HEK293 (cell line): ENCODE results near the gene FKRP.

Experiments
- ZNF548 ChIP-seq: fragments of 450-650 bp; formaldehyde crosslinking; IDR thresholded peaks from 2 replicates; pipeline ENCODE4 v1.5.1; 2016; ENCODE audit warnings: missing biosample characterization, missing genetic modification characterization
- ZNF707 ChIP-seq: fragments of 450-650 bp; formaldehyde crosslinking; IDR thresholded peaks from 2 replicates; pipeline ENCODE4 v1.5.1; 2016; ENCODE audit warnings: missing biosample characterization, missing genetic modification characterization
- TF ChIP-seq, protein P1 (sequence below): fragments of 450-650 bp; formaldehyde crosslinking; IDR thresholded peaks from 2 replicates; pipeline ENCODE4 v1.5.1; 2016; ENCODE audit warnings: missing biosample characterization, missing genetic modification characterization
- TF ChIP-seq, protein P2 (sequence below): fragments of 450-650 bp; formaldehyde crosslinking; IDR thresholded peaks from 2 replicates; pipeline ENCODE4 v1.5.1; 2016; ENCODE audit warnings: missing biosample characterization, missing genetic modification characterization
- TF ChIP-seq, protein P3 (sequence below): fragments of 450-650 bp; formaldehyde crosslinking; IDR thresholded peaks from 2 replicates; pipeline ENCODE4 v1.5.1; 2016; ENCODE audit warnings: missing biosample characterization, missing genetic modification characterization
- TF ChIP-seq, protein P4 (sequence below): fragments of 450-650 bp; formaldehyde crosslinking; IDR thresholded peaks from 2 replicates; pipeline ENCODE4 v1.5.1; 2016; ENCODE audit warnings: missing biosample characterization, missing genetic modification characterization

DNA sequence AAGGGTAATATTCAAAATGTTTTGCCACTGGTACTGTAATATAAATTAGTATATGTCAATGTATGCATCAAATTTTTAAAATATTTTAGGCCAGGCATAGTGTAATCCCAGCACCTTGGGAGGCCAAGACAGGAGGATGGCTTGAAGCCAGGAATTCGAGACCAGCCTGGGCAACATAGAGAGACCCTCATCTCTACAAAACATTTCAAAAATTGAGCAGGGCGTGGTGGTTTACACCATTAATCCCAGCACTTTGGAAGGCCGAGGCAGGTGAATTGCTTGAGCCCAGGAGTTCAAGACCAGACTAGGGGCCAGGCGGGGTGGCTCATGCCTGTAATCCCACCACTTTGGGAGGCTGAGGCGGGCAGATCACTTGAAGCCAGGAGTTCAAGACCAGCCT, 14.5 kb downstream of the FKRP start:
- TF ChIP-seq ZNF548 (tag by site-specific recombination), result no peak
- TF ChIP-seq, protein P1, sequence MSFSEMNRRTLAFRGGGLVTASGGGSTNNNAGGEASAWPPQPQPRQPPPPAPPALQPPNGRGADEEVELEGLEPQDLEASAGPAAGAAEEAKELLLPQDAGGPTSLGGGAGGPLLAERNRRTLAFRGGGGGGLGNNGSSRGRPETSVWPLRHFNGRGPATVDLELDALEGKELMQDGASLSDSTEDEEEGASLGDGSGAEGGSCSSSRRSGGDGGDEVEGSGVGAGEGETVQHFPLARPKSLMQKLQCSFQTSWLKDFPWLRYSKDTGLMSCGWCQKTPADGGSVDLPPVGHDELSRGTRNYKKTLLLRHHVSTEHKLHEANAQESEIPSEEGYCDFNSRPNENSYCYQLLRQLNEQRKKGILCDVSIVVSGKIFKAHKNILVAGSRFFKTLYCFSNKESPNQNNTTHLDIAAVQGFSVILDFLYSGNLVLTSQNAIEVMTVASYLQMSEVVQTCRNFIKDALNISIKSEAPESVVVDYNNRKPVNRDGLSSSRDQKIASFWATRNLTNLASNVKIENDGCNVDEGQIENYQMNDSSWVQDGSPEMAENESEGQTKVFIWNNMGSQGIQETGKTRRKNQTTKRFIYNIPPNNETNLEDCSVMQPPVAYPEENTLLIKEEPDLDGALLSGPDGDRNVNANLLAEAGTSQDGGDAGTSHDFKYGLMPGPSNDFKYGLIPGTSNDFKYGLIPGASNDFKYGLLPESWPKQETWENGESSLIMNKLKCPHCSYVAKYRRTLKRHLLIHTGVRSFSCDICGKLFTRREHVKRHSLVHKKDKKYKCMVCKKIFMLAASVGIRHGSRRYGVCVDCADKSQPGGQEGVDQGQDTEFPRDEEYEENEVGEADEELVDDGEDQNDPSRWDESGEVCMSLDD (tag by site-specific recombination), result no peak
- TF ChIP-seq, protein P2, sequence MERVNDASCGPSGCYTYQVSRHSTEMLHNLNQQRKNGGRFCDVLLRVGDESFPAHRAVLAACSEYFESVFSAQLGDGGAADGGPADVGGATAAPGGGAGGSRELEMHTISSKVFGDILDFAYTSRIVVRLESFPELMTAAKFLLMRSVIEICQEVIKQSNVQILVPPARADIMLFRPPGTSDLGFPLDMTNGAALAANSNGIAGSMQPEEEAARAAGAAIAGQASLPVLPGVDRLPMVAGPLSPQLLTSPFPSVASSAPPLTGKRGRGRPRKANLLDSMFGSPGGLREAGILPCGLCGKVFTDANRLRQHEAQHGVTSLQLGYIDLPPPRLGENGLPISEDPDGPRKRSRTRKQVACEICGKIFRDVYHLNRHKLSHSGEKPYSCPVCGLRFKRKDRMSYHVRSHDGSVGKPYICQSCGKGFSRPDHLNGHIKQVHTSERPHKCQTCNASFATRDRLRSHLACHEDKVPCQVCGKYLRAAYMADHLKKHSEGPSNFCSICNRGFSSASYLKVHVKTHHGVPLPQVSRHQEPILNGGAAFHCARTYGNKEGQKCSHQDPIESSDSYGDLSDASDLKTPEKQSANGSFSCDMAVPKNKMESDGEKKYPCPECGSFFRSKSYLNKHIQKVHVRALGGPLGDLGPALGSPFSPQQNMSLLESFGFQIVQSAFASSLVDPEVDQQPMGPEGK (tag by site-specific recombination), result no peak
- TF ChIP-seq, protein P3, sequence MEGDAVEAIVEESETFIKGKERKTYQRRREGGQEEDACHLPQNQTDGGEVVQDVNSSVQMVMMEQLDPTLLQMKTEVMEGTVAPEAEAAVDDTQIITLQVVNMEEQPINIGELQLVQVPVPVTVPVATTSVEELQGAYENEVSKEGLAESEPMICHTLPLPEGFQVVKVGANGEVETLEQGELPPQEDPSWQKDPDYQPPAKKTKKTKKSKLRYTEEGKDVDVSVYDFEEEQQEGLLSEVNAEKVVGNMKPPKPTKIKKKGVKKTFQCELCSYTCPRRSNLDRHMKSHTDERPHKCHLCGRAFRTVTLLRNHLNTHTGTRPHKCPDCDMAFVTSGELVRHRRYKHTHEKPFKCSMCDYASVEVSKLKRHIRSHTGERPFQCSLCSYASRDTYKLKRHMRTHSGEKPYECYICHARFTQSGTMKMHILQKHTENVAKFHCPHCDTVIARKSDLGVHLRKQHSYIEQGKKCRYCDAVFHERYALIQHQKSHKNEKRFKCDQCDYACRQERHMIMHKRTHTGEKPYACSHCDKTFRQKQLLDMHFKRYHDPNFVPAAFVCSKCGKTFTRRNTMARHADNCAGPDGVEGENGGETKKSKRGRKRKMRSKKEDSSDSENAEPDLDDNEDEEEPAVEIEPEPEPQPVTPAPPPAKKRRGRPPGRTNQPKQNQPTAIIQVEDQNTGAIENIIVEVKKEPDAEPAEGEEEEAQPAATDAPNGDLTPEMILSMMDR (tag by site-specific recombination), result no peak
- TF ChIP-seq ZNF707 (tag by site-specific recombination), result no peak
- TF ChIP-seq, protein P4, sequence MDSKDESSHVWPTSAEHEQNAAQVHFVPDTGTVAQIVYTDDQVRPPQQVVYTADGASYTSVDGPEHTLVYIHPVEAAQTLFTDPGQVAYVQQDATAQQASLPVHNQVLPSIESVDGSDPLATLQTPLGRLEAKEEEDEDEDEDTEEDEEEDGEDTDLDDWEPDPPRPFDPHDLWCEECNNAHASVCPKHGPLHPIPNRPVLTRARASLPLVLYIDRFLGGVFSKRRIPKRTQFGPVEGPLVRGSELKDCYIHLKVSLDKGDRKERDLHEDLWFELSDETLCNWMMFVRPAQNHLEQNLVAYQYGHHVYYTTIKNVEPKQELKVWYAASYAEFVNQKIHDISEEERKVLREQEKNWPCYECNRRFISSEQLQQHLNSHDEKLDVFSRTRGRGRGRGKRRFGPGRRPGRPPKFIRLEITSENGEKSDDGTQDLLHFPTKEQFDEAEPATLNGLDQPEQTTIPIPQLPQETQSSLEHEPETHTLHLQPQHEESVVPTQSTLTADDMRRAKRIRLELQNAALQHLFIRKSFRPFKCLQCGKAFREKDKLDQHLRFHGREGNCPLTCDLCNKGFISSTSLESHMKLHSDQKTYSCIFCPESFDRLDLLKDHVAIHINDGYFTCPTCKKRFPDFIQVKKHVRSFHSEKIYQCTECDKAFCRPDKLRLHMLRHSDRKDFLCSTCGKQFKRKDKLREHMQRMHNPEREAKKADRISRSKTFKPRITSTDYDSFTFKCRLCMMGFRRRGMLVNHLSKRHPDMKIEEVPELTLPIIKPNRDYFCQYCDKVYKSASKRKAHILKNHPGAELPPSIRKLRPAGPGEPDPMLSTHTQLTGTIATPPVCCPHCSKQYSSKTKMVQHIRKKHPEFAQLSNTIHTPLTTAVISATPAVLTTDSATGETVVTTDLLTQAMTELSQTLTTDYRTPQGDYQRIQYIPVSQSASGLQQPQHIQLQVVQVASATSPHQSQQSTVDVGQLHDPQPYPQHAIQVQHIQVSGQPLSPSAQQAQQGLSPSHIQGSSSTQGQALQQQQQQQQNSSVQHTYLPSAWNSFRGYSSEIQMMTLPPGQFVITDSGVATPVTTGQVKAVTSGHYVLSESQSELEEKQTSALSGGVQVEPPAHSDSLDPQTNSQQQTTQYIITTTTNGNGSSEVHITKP (tag by site-specific recombination), result no peak
